MM.1S (cell line): ENCODE results near the gene EPHA3.

Experiments
- EZH2 ChIP-seq: fragments of 300-600 bp; sonication (generic); optimal IDR thresholded peaks from 2 replicates; pipeline ENCODE3; 2017; ENCODE audit warnings: low read depth, mild to moderate bottlenecking, antibody characterized with exemption, low read length, mixed read lengths
- TF ChIP-seq, protein P1 (sequence below): fragments of 300-600 bp; sonication (generic); IDR thresholded peaks from 2 replicates; pipeline ENCODE4 v1.5.1; 2016; ENCODE audit warnings: antibody characterized with exemption, low read length, mixed read lengths

DNA sequence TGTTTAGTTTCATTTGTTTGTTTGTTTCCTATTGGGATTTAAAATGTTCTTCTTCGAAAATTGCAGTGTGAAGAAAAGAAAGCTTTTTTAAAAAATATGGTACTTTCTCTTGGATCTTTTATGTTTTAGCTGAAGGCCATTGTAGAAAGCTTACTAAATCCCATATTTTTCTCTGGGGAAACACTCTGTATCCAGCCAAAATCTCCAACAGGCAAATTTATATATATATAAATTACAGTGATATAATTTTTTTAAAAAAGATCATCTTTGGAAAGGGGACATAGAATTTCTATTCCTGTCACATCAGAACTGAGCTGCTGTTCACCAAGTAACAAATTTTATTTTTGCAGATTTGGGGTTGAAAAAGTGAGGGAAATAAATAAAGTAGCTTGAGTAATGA is 19.6 kb upstream of the EPHA3 start:
- TF ChIP-seq, protein P1, sequence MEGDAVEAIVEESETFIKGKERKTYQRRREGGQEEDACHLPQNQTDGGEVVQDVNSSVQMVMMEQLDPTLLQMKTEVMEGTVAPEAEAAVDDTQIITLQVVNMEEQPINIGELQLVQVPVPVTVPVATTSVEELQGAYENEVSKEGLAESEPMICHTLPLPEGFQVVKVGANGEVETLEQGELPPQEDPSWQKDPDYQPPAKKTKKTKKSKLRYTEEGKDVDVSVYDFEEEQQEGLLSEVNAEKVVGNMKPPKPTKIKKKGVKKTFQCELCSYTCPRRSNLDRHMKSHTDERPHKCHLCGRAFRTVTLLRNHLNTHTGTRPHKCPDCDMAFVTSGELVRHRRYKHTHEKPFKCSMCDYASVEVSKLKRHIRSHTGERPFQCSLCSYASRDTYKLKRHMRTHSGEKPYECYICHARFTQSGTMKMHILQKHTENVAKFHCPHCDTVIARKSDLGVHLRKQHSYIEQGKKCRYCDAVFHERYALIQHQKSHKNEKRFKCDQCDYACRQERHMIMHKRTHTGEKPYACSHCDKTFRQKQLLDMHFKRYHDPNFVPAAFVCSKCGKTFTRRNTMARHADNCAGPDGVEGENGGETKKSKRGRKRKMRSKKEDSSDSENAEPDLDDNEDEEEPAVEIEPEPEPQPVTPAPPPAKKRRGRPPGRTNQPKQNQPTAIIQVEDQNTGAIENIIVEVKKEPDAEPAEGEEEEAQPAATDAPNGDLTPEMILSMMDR = no peak
- no peak for TF ChIP-seq EZH2
